Endodermal cell (in vitro differentiated cells): ENCODE data around the gene NGRN. TPM values are rescaled to one million over a fixed set of nuclear protein-coding genes. Genes with fewer than 3 reads are reported as not detected.

Source experiments
- DNase-seq: peaks from one replicate; pipeline ENCODE4 v3.0.0-alpha.2; 2017
- H3K27ac ChIP-seq: 2 replicates; pipeline ENCODE4 v1.5.1; 2013; ENCODE audit warnings: mild to moderate bottlenecking, low read depth, low read length, moderate library complexity
- H3K27me3 ChIP-seq: 2 replicates; pipeline ENCODE4 v1.6.1; 2013; ENCODE audit warnings: mild to moderate bottlenecking, low read length, moderate library complexity; ENCODE audit not compliant: insufficient read depth, control insufficient read depth, poor library complexity, severe bottlenecking
- H3K36me3 ChIP-seq: 2 replicates; pipeline ENCODE4 v1.7.0; 2013; ENCODE audit warnings: mild to moderate bottlenecking, low read length, moderate library complexity; ENCODE audit not compliant: control insufficient read depth, insufficient read depth
- H3K4me1 ChIP-seq: one replicate; pipeline ENCODE4 v1.7.0; 2013; ENCODE audit warnings: low read length; ENCODE audit not compliant: control insufficient read depth, insufficient read depth
- H3K4me3 ChIP-seq: 2 replicates; pipeline ENCODE4 v1.5.1; 2013; ENCODE audit warnings: mild to moderate bottlenecking, low read length, moderate library complexity
- H3K9ac ChIP-seq: 2 replicates; pipeline ENCODE4 v1.6.1; 2013; ENCODE audit warnings: mild to moderate bottlenecking, low read length, moderate library complexity; ENCODE audit not compliant: poor library complexity, severe bottlenecking; ENCODE audit errors: extremely low read depth
- H3K9me3 ChIP-seq: 2 replicates; pipeline ENCODE4 v1.6.1; 2013; ENCODE audit warnings: mild to moderate bottlenecking, low read length, moderate library complexity; ENCODE audit not compliant: control insufficient read depth
- H3K27ac Mint-ChIP-seq: 2 replicates; pipeline ENCODE4 v1.8.0; 2020; ENCODE audit warnings: mixed read lengths
- H3K27me3 Mint-ChIP-seq: 2 replicates; pipeline ENCODE4 v1.8.0; 2021; ENCODE audit warnings: mild to moderate bottlenecking, mixed read lengths; ENCODE audit not compliant: insufficient read depth
- H3K36me3 Mint-ChIP-seq: 2 replicates; pipeline ENCODE4 v1.8.0; 2020; ENCODE audit warnings: low read depth, mixed read lengths
- H3K4me1 Mint-ChIP-seq: 2 replicates; pipeline ENCODE4 v1.8.0; 2020; ENCODE audit warnings: mixed read lengths
- H3K4me3 Mint-ChIP-seq: 2 replicates; pipeline ENCODE4 v1.8.0; 2020; ENCODE audit warnings: mild to moderate bottlenecking, moderate library complexity, mixed read lengths
- H3K9me3 Mint-ChIP-seq: 2 replicates; pipeline ENCODE4 v1.8.0; 2020; ENCODE audit warnings: mild to moderate bottlenecking, mixed read lengths
- CTCF ChIP-seq: fragments of 200-600 bp; sonication (generic); conservative IDR thresholded peaks from 2 replicates; pipeline ENCODE4 v1.5.0; 2021; ENCODE audit warnings: antibody characterized with exemption, mild to moderate bottlenecking
- WGBS, 2 experiments: methylation state at CpG; one replicate each; pipeline versions ENCODE4 v1.1.5 to v1.1.7; 2013; ENCODE audit warnings: missing lambda C conversion rate in 2 of 2, mixed read lengths in 1 of 2; ENCODE audit not compliant: insufficient coverage in 1 of 2, insufficient read length in 1 of 2; 5-methylcytosine and 5-hydroxymethylcytosine counted together
- total RNA-seq, 2 donors: library from RNA; stranded (reverse); fragmentation: NEBNext Ultra II Directional in 1 of 2; extraction: Animal tissue kit (Norgen Biotek cat#: 25700) in 1 of 2; gene quantifications; 2 replicates in 1 of 2; 3 replicates in 1 of 2; pipeline ENCODE4 v1.2.1, GENCODE V29; 2021

The NGRN gene
- total RNA-seq, 2 donors from 2014 or later, result 89.3 to 103 TPM

GRCh38 chr15:90307661-90308060 is 42.2 kb downstream of the NGRN start:
- DNase-seq, result no peak
- Histone ChIP-seq H3K4me1 (no peaks in the 10 kb centered on the region), H3K36me3 (no peaks in the 10 kb centered on the region), H3K27ac (no peak overlapping the region), H3K4me3 (no peak overlapping the region), H3K9me3 (no peaks in the 10 kb centered on the region), H3K27me3 (no peaks in the 10 kb centered on the region), H3K9ac (no peak overlapping the region)
- H3K9me3 Mint-ChIP-seq, result no peaks in the 10 kb centered on the region
- TF ChIP-seq CTCF, result no peak
- 87% methylated on average over 2 of the region's 2 CpGs; no CpG with 5 or more reads in 1 of the 2 experiments for WGBS, 2 experiments
- no peak overlapping the region for H3K4me3 Mint-ChIP-seq
- H3K27ac Mint-ChIP-seq, result no peak overlapping the region
- peaks cover 2% of the 10 kb centered on the region for H3K27me3 Mint-ChIP-seq
- H3K4me1 Mint-ChIP-seq, result no peaks in the 10 kb centered on the region
- H3K36me3 Mint-ChIP-seq, result no peaks in the 10 kb centered on the region

- Histone ChIP-seq H3K27ac (no peak overlapping the region), H3K9me3 (no peaks in the 10 kb centered on the region), H3K36me3 (no peaks in the 10 kb centered on the region), H3K27me3 (no peaks in the 10 kb centered on the region), H3K4me1 (no peaks in the 10 kb centered on the region), H3K9ac (no peak overlapping the region), H3K4me3 (no peak overlapping the region)
- H3K4me3 Mint-ChIP-seq, result no peak overlapping the region
- H3K36me3 Mint-ChIP-seq, result no peaks in the 10 kb centered on the region
- H3K9me3 Mint-ChIP-seq, result no peaks in the 10 kb centered on the region
- WGBS, 2 experiments, result 87 to 98% methylated on average over 4 of the region's 4 CpGs
- no peak for TF ChIP-seq CTCF
- H3K4me1 Mint-ChIP-seq, result no peaks in the 10 kb centered on the region
- DNase-seq, result no peak
- no peak overlapping the region for H3K27ac Mint-ChIP-seq
- H3K27me3 Mint-ChIP-seq, result peaks cover 2% of the 10 kb centered on the region
Observed at GRCh38 chr15:90309020-90309419, 43.5 kb downstream of the NGRN start.

DNA sequence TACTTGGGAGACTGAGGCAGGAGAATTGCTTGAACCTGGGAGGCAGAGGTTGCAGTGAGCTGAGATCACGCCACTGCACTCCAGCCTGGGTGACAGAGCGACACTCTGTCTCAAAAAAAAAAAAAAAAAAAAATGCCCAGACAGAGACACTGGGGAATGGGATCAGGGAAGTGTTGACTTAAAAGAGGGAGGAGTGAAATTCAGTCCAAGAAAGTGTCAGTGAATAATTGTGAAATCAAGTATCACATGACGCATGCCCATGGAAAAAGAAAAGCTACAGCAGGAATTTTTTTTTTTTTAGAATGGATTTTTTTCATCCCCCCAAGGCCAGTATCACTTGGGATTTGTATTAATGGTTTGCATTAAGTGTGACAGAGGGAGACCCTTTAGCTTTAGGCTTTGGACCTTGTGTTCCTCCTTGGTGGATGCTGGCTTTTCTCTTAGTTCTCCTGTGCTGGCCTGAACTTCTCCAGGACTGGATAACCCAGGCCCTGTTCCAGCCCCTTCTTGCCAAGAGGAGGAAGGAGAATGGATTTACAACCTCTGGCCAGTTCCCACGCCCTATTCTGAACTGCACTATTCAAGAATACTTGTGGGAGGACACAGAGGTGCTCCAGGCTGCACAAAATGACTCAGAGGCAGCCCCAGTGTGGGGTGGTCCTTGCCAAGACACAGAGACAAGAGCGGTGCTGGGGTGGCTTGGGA is 50.0 kb downstream of the NGRN start:
- WGBS, 2 experiments, result 88 to 100% methylated on average over 1 to 3 of the region's 5 CpGs
- Histone ChIP-seq H3K4me1 (no peaks in the 10 kb centered on the region), H3K9me3 (no peaks in the 10 kb centered on the region), H3K4me3 (no peak overlapping the region), H3K9ac (no peak overlapping the region), H3K27ac (no peak overlapping the region), H3K36me3 (no peaks in the 10 kb centered on the region), H3K27me3 (no peaks in the 10 kb centered on the region)
- H3K36me3 Mint-ChIP-seq, result no peaks in the 10 kb centered on the region
- no peak overlapping the region for H3K4me3 Mint-ChIP-seq
- H3K9me3 Mint-ChIP-seq, result no peaks in the 10 kb centered on the region
- peaks cover 7% of the 10 kb centered on the region for H3K4me1 Mint-ChIP-seq
- TF ChIP-seq CTCF, result no peak
- H3K27me3 Mint-ChIP-seq, result peaks cover 2% of the 10 kb centered on the region
- no peak for DNase-seq
- H3K27ac Mint-ChIP-seq, result no peak overlapping the region
